D341Med (cell line): ENCODE measurements around the gene FGF11.
A peak's percentile ranks its signal among the peaks of the same experiment; 100 is the strongest.
"Not testable (repeated sequence)": the region's sequence is repeated elsewhere in the genome, so short reads cannot be mapped to it uniquely, and the experiment has no call there.

ENCODE experiments used
- DNase-seq: peaks from one replicate; pipeline ENCODE4 v3.0.0; 2012; ENCODE audit warnings: low spot score

Gene FGF11

GRCh38 chr17:7462474-7463371 is 23.4 kb downstream of the FGF11 start:
- DNase-seq, result no peak

DNA sequence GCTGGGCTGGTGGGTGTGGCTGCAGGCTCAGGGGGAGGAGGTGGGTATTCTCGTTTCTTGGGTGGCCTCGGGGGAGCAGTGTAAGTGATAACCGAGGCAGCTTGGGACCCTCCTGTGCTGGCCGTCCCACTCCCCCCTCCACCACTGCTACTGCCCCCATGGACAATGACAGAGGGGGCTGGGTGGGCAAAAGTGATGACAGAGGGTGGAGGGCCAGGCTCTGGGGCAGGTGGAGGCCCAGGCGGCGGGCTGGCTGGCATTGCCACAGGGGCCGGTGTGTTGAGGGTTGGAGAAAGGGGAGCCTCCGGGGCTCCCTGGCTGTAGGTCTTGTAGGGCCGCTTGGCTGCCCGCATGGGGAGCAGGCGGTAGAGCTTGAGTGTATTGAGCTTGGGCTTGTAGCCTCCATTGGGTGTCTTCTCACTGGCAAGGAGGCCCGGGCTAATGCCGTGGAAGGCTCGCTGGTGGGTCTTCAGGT is 24.1 kb downstream of the FGF11 start:
- DNase-seq, result no peak

- no peak for DNase-seq
Measured at GRCh38 chr17:7464081-7464480, 24.8 kb downstream of the FGF11 start.

DNA sequence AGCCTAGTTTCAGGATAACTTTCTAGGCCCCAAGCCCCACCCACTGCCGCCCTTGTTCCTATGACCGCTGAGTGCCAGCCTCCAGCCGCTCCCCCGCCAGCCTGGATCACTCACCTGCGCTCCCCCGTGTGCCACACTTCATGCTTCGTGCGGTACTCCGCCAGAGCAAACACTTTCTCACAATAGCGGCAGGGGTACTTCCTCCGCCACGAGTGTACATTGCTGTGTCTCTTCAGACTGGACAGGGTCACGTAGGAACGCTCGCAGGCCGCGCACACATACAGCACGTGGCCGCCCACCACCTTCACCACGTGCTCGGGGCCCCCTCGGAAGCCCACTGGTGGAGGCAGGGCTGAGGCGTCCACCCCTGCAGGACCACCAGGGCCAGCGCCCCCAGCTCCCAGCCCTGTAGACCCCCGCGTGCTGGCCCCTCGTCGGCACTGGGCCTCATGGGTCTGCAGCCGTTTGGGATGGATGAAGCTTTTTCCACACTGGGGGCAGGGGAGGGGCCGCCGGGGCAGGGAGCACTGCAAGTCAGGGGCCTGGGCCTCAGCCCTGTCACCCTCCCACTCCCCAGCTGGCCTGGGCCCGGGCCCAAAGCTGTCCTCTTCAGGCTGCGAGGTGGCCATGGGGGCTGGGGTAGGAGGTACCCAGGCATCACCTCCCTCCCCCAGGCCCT is 26.4 kb downstream of the FGF11 start:
- no peak for DNase-seq

- DNase-seq, result no peak
Measured at GRCh38 chr17:7466318-7466638, 27.0 kb downstream of the FGF11 start.

- no peak for DNase-seq
Measured at GRCh38 chr17:7466639-7467341, 27.5 kb downstream of the FGF11 start.

GRCh38 chr17:7467498-7467897 is 28.2 kb downstream of the FGF11 start:
- DNase-seq, result no peak

DNA sequence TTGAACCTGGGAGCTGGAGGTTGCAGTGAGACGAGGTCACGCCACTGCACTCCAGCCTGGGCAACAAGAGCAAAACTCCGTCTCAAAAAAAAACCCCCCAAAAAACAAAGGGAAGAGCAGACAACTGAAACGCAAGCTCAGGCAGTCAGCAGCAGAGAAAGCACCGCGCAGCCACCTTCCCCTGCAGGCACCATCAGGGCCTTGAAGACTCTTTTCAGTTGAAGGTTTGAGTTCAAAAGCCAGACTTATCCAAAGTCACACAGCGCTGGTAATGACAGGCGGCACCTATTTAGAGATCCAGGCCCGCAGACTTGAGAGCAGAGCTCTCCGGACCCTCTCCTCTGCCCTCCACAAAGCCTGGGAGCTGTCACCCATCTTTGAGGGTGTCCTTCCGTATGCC is 29.0 kb downstream of the FGF11 start:
- no peak for DNase-seq

GRCh38 chr17:7468804-7469389 is 29.6 kb downstream of the FGF11 start:
- DNase-seq, result no peak

DNA sequence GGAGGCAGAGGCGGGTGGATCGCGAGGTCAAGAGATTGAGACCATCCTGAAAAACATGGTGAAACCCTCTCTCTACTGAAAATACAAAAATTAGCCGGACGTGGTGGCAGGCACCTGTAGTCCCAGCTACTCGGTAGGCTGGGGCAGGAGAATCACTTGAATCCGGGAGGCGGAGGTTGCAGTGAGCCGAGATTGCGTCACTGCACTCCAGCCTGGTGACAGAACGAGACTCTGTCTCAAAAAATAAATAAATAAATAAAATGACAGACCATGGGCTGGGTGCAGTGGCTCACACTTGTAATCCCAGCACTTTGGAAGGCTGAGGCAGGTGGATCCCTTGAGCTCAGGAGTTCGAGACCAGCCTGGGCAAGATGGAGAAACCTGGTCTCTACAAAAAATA is 30.5 kb downstream of the FGF11 start:
- DNase-seq, result not testable (repeated sequence)

DNA sequence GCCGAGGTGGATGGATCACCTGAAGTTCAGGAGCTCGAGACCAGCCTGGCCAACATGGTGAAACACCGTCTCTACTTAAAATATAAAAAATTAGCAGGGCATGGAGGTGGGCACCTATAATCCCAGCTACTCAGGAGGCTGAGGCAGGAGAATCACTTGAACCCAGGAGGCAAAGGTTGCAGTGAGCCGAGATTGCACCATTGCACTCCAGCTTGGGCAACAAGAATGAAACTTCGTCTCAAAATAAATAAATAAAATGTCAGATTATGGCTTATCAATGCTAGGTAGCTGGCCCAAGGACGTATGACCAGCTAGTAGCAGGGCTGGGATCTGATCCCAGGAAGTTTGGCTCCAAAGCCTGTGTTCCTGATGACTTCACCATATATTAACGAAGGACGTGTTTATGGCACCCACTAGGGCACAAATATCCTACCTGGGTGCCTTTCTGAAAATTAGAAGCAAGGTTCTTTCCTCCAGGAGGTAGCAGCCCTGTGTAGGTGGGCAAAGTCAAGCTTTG is 31.2 kb downstream of the FGF11 start:
- not testable (repeated sequence) for DNase-seq

DNA sequence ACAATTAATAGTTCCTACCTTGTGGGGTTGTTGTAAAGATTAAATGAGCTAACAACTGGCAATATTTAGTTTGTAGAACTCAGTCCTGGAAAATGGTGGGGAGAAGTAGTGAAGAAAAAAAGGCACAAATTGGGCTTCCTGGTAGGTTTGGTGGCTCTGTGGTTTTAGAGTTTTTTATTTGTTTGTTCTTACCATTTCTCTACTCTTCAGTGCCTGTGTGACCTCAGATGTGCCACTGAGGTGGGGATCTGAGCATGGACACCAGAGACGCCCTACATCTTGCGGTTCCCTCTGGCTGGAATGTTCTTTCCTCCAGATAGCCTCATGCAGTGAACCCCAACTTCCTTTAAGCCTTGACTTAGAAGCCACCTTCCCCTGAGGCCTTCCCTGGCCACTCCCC is 32.4 kb downstream of the FGF11 start:
- DNase-seq, result no peak

DNA sequence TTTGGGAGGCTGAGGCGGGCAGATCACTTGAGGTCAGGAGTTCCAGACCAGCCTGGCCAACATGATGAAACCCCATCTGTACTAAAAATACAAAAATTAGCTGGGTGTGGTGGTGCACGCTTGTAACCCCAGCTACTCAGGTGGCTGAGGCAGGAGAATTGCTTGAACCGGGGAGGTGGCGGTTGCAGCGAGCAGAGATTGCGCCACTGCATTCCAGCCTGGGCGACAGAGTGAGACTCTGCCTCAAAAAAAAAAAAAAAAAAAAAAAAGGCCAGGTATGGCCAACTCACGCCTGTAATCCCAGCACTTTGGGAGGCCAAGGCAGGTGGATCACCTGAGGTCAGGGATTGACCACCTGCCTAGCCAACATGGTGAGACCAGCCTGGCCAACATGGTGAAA is 35.5 kb downstream of the FGF11 start:
- not testable (repeated sequence) for DNase-seq

- no peak for DNase-seq
Measured at GRCh38 chr17:7475764-7476422, 36.6 kb downstream of the FGF11 start.

DNA sequence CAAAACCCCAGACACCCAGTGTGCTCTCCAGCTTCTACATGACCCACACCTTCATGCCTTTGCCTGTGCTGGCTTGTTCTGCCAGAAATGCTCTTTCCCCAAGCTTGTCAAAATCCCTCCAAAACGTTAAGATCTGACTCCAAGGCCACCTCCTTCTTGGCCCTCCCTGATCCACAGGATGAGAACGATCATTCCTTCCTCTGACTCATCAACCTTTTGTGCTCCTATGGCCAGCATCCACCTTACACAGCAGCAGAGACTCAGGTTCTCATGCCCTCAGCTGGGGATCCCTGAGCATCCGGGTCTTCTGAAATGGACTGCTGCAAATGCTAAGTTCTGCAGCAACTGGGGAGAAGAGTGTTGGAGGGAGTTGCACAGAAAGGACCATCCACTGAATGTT is 37.2 kb downstream of the FGF11 start:
- no peak for DNase-seq

GRCh38 chr17:7476951-7477350 is 37.6 kb downstream of the FGF11 start:
- no peak for DNase-seq

DNA sequence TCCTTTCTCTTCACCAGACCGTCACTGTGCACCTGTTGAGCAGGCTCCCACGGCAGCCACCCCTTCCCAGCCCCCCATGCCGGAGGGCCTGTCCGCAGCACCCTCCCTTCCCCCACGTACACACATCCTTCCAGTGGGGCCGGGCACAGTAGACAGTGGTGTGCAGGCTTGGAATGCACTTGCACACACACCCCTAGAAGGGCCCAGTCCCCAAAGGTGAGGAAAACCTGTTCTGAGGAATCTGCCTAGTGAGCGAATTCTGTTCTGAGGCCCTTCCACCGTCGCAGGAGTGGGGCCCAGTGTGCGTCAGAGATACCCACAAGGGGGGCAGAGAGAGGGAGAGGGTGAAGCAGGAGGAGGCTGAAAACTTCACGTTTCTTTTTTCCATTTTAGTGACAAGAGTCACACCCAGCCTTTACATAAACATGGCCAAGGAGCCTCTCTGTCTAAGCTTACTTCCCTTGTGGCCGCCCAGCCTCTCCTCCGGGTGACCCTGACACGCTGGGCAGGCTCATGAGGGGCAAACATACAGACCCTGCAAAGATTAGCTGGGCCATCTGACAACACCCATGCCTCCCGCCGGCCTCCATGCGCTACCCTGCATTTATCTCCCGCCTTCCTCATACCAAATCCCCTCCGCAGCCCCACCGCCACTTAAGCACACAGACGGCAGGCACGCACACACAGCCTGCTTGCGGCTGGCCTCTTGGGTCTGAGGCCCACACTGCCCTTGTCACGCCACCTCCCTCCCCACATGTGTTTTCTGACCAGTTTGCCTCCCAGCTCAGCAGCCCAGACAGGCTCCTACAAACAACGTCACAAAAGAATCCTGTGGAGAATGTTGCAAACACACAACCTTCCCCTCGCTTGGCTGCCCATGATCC is 38.3 kb downstream of the FGF11 start:
- peak; percentile 54 for DNase-seq

GRCh38 chr17:7478276-7479212 is 39.2 kb downstream of the FGF11 start:
- DNase-seq, result peak; percentile 71
